ENCODE measurements around the gene CNTNAP2.

Gene CNTNAP2

GRCh38 chr7:148151778-148152177, 2035.2 kb downstream of the CNTNAP2 start:
- Histone ChIP-seq H3K9me3 (ENCODE audit: control insufficient read depth, low read length) (peaks cover 6% of the 10 kb centered on the region), H3K36me3 (ENCODE audit: control insufficient read depth, insufficient read depth, low read length, severe bottlenecking) (no peaks in the 10 kb centered on the region), H3K9ac (ENCODE audit: low read length) (no peak overlapping the region), H3K4me1 (ENCODE audit: control insufficient read depth, insufficient read depth, low read length) (peaks cover 5% of the 10 kb centered on the region), H3K4me3 (ENCODE audit: low read length) (no peak overlapping the region), H3K27me3 (replicated peaks; ENCODE audit: control insufficient read depth, insufficient read depth, low read length) (no peaks in the 10 kb centered on the region)
- DNase-seq (ENCODE audit: low read depth): no peak

- Histone ChIP-seq H3K9me3 (ENCODE audit: control insufficient read depth, low read length) (peaks cover 6% of the 10 kb centered on the region), H3K9ac (ENCODE audit: low read length) (no peak overlapping the region), H3K4me1 (ENCODE audit: control insufficient read depth, insufficient read depth, low read length) (peaks cover 5% of the 10 kb centered on the region), H3K36me3 (ENCODE audit: control insufficient read depth, insufficient read depth, low read length, severe bottlenecking) (no peaks in the 10 kb centered on the region), H3K4me3 (ENCODE audit: low read length) (no peak overlapping the region), H3K27me3 (replicated peaks; ENCODE audit: control insufficient read depth, insufficient read depth, low read length) (no peaks in the 10 kb centered on the region)
- DNase-seq (ENCODE audit: low read depth): peak; percentile 23
Measured at GRCh38 chr7:148153616-148154284, 2037.1 kb downstream of the CNTNAP2 start.

- H3K4me3 ChIP-seq (ENCODE audit: low read length): no peak overlapping the region
- no peak for DNase-seq (ENCODE audit: low read depth)
Measured at GRCh38 chr7:148155000-148155399, 2038.4 kb downstream of the CNTNAP2 start.

GRCh38 chr7:148155826-148156225, 2039.2 kb downstream of the CNTNAP2 start:
- Histone ChIP-seq H3K9me3 (ENCODE audit: control insufficient read depth, low read length) (peaks cover 6% of the 10 kb centered on the region), H3K36me3 (ENCODE audit: control insufficient read depth, insufficient read depth, low read length, severe bottlenecking) (no peaks in the 10 kb centered on the region), H3K27me3 (replicated peaks; ENCODE audit: control insufficient read depth, insufficient read depth, low read length) (no peaks in the 10 kb centered on the region), H3K4me1 (ENCODE audit: control insufficient read depth, insufficient read depth, low read length) (peaks cover 5% of the 10 kb centered on the region), H3K4me3 (ENCODE audit: low read length) (no peak overlapping the region), H3K9ac (ENCODE audit: low read length) (no peak overlapping the region)
- DNase-seq (ENCODE audit: low read depth): no peak

More at GRCh38 chr7:148155000-148155399, 2038.4 kb downstream of the CNTNAP2 start:
- Histone ChIP-seq H3K4me1 (ENCODE audit: control insufficient read depth, insufficient read depth, low read length) (peaks cover 5% of the 10 kb centered on the region), H3K36me3 (ENCODE audit: control insufficient read depth, insufficient read depth, low read length, severe bottlenecking) (no peaks in the 10 kb centered on the region), H3K9me3 (ENCODE audit: control insufficient read depth, low read length) (peaks cover 6% of the 10 kb centered on the region), H3K9ac (ENCODE audit: low read length) (no peak overlapping the region), H3K27me3 (replicated peaks; ENCODE audit: control insufficient read depth, insufficient read depth, low read length) (no peaks in the 10 kb centered on the region)

GRCh38 chr7:148156233-148156632, 2039.6 kb downstream of the CNTNAP2 start:
- Histone ChIP-seq H3K9me3 (ENCODE audit: control insufficient read depth, low read length) (peaks cover 6% of the 10 kb centered on the region), H3K4me3 (ENCODE audit: low read length) (no peak overlapping the region)
- DNase-seq (ENCODE audit: low read depth): no peak

GRCh38 chr7:148159331-148159730, 2042.7 kb downstream of the CNTNAP2 start:
- Histone ChIP-seq H3K4me1 (ENCODE audit: control insufficient read depth, insufficient read depth, low read length) (peaks cover under 1% of the 10 kb centered on the region), H3K36me3 (ENCODE audit: control insufficient read depth, insufficient read depth, low read length, severe bottlenecking) (no peaks in the 10 kb centered on the region), H3K4me3 (ENCODE audit: low read length) (no peak overlapping the region), H3K9me3 (ENCODE audit: control insufficient read depth, low read length) (no peaks in the 10 kb centered on the region), H3K9ac (ENCODE audit: low read length) (no peak overlapping the region), H3K27me3 (replicated peaks; ENCODE audit: control insufficient read depth, insufficient read depth, low read length) (no peaks in the 10 kb centered on the region)
- no peak for DNase-seq (ENCODE audit: low read depth)

More at GRCh38 chr7:148156233-148156632, 2039.6 kb downstream of the CNTNAP2 start:
- Histone ChIP-seq H3K27me3 (replicated peaks; ENCODE audit: control insufficient read depth, insufficient read depth, low read length) (no peaks in the 10 kb centered on the region), H3K9ac (ENCODE audit: low read length) (no peak overlapping the region), H3K36me3 (ENCODE audit: control insufficient read depth, insufficient read depth, low read length, severe bottlenecking) (no peaks in the 10 kb centered on the region), H3K4me1 (ENCODE audit: control insufficient read depth, insufficient read depth, low read length) (peaks cover 5% of the 10 kb centered on the region)

GRCh38 chr7:148161776-148162175, 2045.2 kb downstream of the CNTNAP2 start:
- Histone ChIP-seq H3K9me3 (ENCODE audit: control insufficient read depth, low read length) (no peaks in the 10 kb centered on the region), H3K27me3 (replicated peaks; ENCODE audit: control insufficient read depth, insufficient read depth, low read length) (no peaks in the 10 kb centered on the region), H3K4me3 (ENCODE audit: low read length) (no peak overlapping the region), H3K9ac (ENCODE audit: low read length) (no peak overlapping the region), H3K4me1 (ENCODE audit: control insufficient read depth, insufficient read depth, low read length) (no peaks in the 10 kb centered on the region), H3K36me3 (ENCODE audit: control insufficient read depth, insufficient read depth, low read length, severe bottlenecking) (no peaks in the 10 kb centered on the region)
- no peak for DNase-seq (ENCODE audit: low read depth)

GRCh38 chr7:148162808-148163207, 2046.2 kb downstream of the CNTNAP2 start:
- H3K4me1 ChIP-seq (ENCODE audit: control insufficient read depth, insufficient read depth, low read length): no peaks in the 10 kb centered on the region
- H3K27me3 ChIP-seq (replicated peaks; ENCODE audit: control insufficient read depth, insufficient read depth, low read length): no peaks in the 10 kb centered on the region
- DNase-seq (ENCODE audit: low read depth): no peak
- H3K9me3 ChIP-seq (ENCODE audit: control insufficient read depth, low read length): no peaks in the 10 kb centered on the region
- H3K4me3 ChIP-seq (ENCODE audit: low read length): no peak overlapping the region
- no peaks in the 10 kb centered on the region for H3K36me3 ChIP-seq (ENCODE audit: control insufficient read depth, insufficient read depth, low read length, severe bottlenecking)
- no peak overlapping the region for H3K9ac ChIP-seq (ENCODE audit: low read length)

GRCh38 chr7:148163246-148163645, 2046.6 kb downstream of the CNTNAP2 start:
- Histone ChIP-seq H3K9ac (ENCODE audit: low read length) (no peak overlapping the region), H3K4me1 (ENCODE audit: control insufficient read depth, insufficient read depth, low read length) (no peaks in the 10 kb centered on the region), H3K27me3 (replicated peaks; ENCODE audit: control insufficient read depth, insufficient read depth, low read length) (no peaks in the 10 kb centered on the region), H3K4me3 (ENCODE audit: low read length) (no peak overlapping the region), H3K9me3 (ENCODE audit: control insufficient read depth, low read length) (no peaks in the 10 kb centered on the region), H3K36me3 (ENCODE audit: control insufficient read depth, insufficient read depth, low read length, severe bottlenecking) (no peaks in the 10 kb centered on the region)
- no peak for DNase-seq (ENCODE audit: low read depth)

- no peaks in the 10 kb centered on the region for H3K27me3 ChIP-seq (replicated peaks; ENCODE audit: control insufficient read depth, insufficient read depth, low read length)
- no peaks in the 10 kb centered on the region for H3K4me1 ChIP-seq (ENCODE audit: control insufficient read depth, insufficient read depth, low read length)
- no peaks in the 10 kb centered on the region for H3K36me3 ChIP-seq (ENCODE audit: control insufficient read depth, insufficient read depth, low read length, severe bottlenecking)
- H3K9me3 ChIP-seq (ENCODE audit: control insufficient read depth, low read length): no peaks in the 10 kb centered on the region
- no peak overlapping the region for H3K4me3 ChIP-seq (ENCODE audit: low read length)
- no peak overlapping the region for H3K9ac ChIP-seq (ENCODE audit: low read length)
- DNase-seq (ENCODE audit: low read depth): no peak
Measured at GRCh38 chr7:148172920-148173319, 2056.3 kb downstream of the CNTNAP2 start.

GRCh38 chr7:148173369-148173768, 2056.8 kb downstream of the CNTNAP2 start:
- H3K9ac ChIP-seq (ENCODE audit: low read length): no peak overlapping the region
- no peak overlapping the region for H3K4me3 ChIP-seq (ENCODE audit: low read length)
- no peaks in the 10 kb centered on the region for H3K36me3 ChIP-seq (ENCODE audit: control insufficient read depth, insufficient read depth, low read length, severe bottlenecking)

GRCh38 chr7:148174376-148174775, 2057.8 kb downstream of the CNTNAP2 start:
- DNase-seq (ENCODE audit: low read depth): no peak
- Histone ChIP-seq H3K9ac (ENCODE audit: low read length) (no peak overlapping the region), H3K36me3 (ENCODE audit: control insufficient read depth, insufficient read depth, low read length, severe bottlenecking) (no peaks in the 10 kb centered on the region), H3K4me1 (ENCODE audit: control insufficient read depth, insufficient read depth, low read length) (no peaks in the 10 kb centered on the region), H3K9me3 (ENCODE audit: control insufficient read depth, low read length) (no peaks in the 10 kb centered on the region), H3K27me3 (replicated peaks; ENCODE audit: control insufficient read depth, insufficient read depth, low read length) (no peaks in the 10 kb centered on the region), H3K4me3 (ENCODE audit: low read length) (no peak overlapping the region)

More at GRCh38 chr7:148173369-148173768, 2056.8 kb downstream of the CNTNAP2 start:
- Histone ChIP-seq H3K4me1 (ENCODE audit: control insufficient read depth, insufficient read depth, low read length) (no peaks in the 10 kb centered on the region), H3K27me3 (replicated peaks; ENCODE audit: control insufficient read depth, insufficient read depth, low read length) (no peaks in the 10 kb centered on the region), H3K9me3 (ENCODE audit: control insufficient read depth, low read length) (no peaks in the 10 kb centered on the region)
- no peak for DNase-seq (ENCODE audit: low read depth)

Measured in adipocyte (in vitro differentiated cells).